ENCODE data around the gene TSPO. TPM values are rescaled to one million over a fixed set of nuclear protein-coding genes. Genes with fewer than 3 reads are reported as not detected.

The TSPO gene
- total RNA-seq, 2 donors from 2014 or later = 238 to 472 TPM

DNA sequence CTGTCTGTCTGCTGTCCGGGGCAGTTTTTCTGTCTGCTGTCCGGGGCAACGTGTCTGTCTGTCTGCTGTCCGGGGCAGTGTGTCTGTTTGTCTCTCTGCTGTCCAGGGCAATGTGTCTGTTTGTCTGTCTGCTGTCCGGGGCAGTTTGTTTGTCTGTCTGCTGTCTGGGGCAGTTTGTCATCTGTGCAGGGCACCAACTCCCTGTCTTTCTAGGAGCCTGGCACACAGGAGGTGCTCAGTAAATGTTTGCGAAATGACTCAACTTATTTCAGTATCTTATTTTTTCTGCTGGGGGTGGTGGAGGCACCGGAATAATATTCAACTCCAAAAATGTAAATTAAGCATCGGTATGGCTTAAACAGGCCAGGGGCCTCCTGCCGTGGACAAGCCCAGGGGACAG, 47.6 kb downstream of the TSPO start:
- Histone ChIP-seq H3K4me3 (no peak overlapping the region), H3K36me3 (no peaks in the 10 kb centered on the region)
- TF ChIP-seq, protein P1, sequence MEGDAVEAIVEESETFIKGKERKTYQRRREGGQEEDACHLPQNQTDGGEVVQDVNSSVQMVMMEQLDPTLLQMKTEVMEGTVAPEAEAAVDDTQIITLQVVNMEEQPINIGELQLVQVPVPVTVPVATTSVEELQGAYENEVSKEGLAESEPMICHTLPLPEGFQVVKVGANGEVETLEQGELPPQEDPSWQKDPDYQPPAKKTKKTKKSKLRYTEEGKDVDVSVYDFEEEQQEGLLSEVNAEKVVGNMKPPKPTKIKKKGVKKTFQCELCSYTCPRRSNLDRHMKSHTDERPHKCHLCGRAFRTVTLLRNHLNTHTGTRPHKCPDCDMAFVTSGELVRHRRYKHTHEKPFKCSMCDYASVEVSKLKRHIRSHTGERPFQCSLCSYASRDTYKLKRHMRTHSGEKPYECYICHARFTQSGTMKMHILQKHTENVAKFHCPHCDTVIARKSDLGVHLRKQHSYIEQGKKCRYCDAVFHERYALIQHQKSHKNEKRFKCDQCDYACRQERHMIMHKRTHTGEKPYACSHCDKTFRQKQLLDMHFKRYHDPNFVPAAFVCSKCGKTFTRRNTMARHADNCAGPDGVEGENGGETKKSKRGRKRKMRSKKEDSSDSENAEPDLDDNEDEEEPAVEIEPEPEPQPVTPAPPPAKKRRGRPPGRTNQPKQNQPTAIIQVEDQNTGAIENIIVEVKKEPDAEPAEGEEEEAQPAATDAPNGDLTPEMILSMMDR (IDR thresholded peaks at IDR 0.05) = no peak

DNA sequence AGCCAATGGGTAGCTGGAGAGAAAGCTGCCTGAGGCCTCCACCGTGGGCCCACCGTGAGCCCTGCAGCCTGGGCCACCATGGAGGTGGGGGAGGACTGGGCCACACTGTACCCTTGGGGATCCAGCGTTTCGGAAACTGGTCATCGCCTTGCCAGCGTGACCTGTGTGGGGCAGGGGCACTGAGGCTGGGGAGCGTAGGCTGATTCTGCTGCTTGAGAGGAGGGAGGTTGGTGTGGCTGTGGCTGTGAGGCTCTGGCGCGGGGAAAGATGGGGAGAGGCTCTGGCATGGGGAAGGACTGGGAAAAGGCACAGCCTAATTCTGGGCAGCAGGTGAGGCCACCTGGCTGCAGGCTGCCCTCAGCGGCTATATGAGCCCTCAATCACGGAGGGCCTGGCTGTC, 48.2 kb downstream of the TSPO start:
- Histone ChIP-seq H3K27me3 (replicated peaks; ENCODE audit: insufficient read depth) (no peaks in the 10 kb centered on the region), H3K4me3 (no peak overlapping the region), H3K9me3 (no peaks in the 10 kb centered on the region), H3K36me3 (no peaks in the 10 kb centered on the region), H3K27ac (no peak overlapping the region), H3K4me1 (ENCODE audit: control insufficient read depth in 1 of 2, low read depth in 2 of 2) (no peaks in the 10 kb centered on the region)
- no peak for ATAC-seq (ENCODE audit: insufficient number of reproducible peaks, low FRiP score, low read depth)
- TF ChIP-seq, protein P1 (IDR thresholded peaks at IDR 0.05) = no peak
- DNase-seq (ENCODE audit: low spot score) = no peak

More for the DNA sequence above, 47.6 kb downstream of the TSPO start:
- Histone ChIP-seq H3K27ac (no peak overlapping the region), H3K9me3 (no peaks in the 10 kb centered on the region), H3K27me3 (replicated peaks; ENCODE audit: insufficient read depth) (no peaks in the 10 kb centered on the region), H3K4me1 (ENCODE audit: control insufficient read depth in 1 of 2, low read depth in 2 of 2) (no peaks in the 10 kb centered on the region)
- ATAC-seq (ENCODE audit: insufficient number of reproducible peaks, low FRiP score, low read depth) (no peak), DNase-seq (ENCODE audit: low spot score) (no peak)

DNA sequence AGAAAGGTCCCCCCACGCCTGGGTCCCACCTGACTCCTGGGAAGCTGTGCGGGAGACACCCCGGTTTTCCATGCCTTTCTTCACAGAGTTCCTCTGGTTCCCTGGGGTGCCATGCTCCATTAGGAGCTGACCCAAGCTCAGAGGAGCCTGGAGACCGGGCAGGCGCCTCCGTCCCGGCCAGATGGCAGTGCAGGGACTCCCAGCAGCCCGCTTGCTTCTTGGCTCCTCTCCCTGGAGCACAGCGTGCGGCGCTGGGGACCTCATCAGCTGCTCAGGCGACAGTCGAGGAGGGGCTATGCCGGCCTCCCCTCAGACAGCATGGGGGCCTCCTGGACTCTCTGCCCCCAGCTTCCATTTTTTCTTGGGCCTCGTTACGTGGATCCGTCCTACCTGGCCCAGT, 48.7 kb downstream of the TSPO start:
- H3K36me3 ChIP-seq = no peaks in the 10 kb centered on the region
- H3K9me3 ChIP-seq = no peaks in the 10 kb centered on the region
- H3K4me1 ChIP-seq (ENCODE audit: control insufficient read depth in 1 of 2, low read depth in 2 of 2) = no peaks in the 10 kb centered on the region
- DNase-seq (ENCODE audit: low spot score) = no peak
- no peak overlapping the region for H3K27ac ChIP-seq
- TF ChIP-seq, protein P1 (IDR thresholded peaks at IDR 0.05) = no peak
- H3K27me3 ChIP-seq (replicated peaks; ENCODE audit: insufficient read depth) = no peaks in the 10 kb centered on the region
- no peak overlapping the region for H3K4me3 ChIP-seq
- ATAC-seq (ENCODE audit: insufficient number of reproducible peaks, low FRiP score, low read depth) = no peak

DNA sequence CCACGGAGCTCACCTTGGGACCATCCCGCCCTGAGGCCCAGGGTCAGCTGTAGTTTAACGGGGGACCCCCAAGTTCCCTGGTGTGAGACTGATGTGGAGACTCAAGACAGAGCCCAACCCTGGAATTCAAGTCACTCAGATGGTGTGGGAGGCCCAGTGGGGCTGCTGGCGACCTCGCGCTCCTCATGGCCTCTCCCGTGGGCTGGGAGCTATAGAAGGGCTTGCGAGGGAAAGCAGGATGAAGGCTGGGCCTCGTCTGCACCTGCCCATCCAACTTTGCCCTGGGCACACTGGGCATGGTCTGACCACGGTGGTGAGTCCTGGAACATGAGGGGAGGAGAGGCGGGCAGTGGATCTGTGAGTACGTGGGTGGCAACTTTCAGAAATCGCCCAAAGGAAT, 49.2 kb downstream of the TSPO start:
- H3K27ac ChIP-seq = no peak overlapping the region
- no peaks in the 10 kb centered on the region for H3K27me3 ChIP-seq (replicated peaks; ENCODE audit: insufficient read depth)
- no peaks in the 10 kb centered on the region for H3K36me3 ChIP-seq
- TF ChIP-seq, protein P1 (IDR thresholded peaks at IDR 0.05) = no peak
- H3K4me1 ChIP-seq (ENCODE audit: control insufficient read depth in 1 of 2, low read depth in 2 of 2) = no peaks in the 10 kb centered on the region
- no peak for ATAC-seq (ENCODE audit: insufficient number of reproducible peaks, low FRiP score, low read depth)
- DNase-seq (ENCODE audit: low spot score) = no peak
- no peaks in the 10 kb centered on the region for H3K9me3 ChIP-seq
- H3K4me3 ChIP-seq = no peak overlapping the region

- DNase-seq (ENCODE audit: low spot score) (no peak), ATAC-seq (ENCODE audit: insufficient number of reproducible peaks, low FRiP score, low read depth) (no peak)
- Histone ChIP-seq H3K9me3 (no peaks in the 10 kb centered on the region), H3K27ac (no peak overlapping the region), H3K4me3 (no peak overlapping the region), H3K4me1 (ENCODE audit: control insufficient read depth in 1 of 2, low read depth in 2 of 2) (no peaks in the 10 kb centered on the region), H3K27me3 (replicated peaks; ENCODE audit: insufficient read depth) (no peaks in the 10 kb centered on the region), H3K36me3 (no peaks in the 10 kb centered on the region)
- TF ChIP-seq, protein P1 (IDR thresholded peaks at IDR 0.05) = no peak
Observed at GRCh38 chr22:43201486-43202219, 50.3 kb downstream of the TSPO start.
